ENCODE results near the gene DOK6.
"Not testable (repeated sequence)": the region's sequence is repeated elsewhere in the genome, so short reads cannot be mapped to it uniquely, and the experiment has no call there.

The DOK6 gene

GRCh38 chr18:69631281-69631680, 230.6 kb downstream of the DOK6 start:
- DNase-seq, result no peak

- no peak for DNase-seq
Measured at GRCh38 chr18:69635482-69635881, 234.8 kb downstream of the DOK6 start.

- peak; percentile 25 for DNase-seq
Measured at GRCh38 chr18:69636529-69637301, 236.0 kb downstream of the DOK6 start.

- no peak for DNase-seq
Measured at GRCh38 chr18:69638056-69638455, 237.4 kb downstream of the DOK6 start.

GRCh38 chr18:69647702-69648101, 247.0 kb downstream of the DOK6 start:
- DNase-seq, result no peak

- DNase-seq, result no peak
Measured at GRCh38 chr18:69648486-69648885, 247.8 kb downstream of the DOK6 start.

GRCh38 chr18:69649684-69650083, 249.0 kb downstream of the DOK6 start:
- DNase-seq, result no peak

- DNase-seq, result no peak
Measured at GRCh38 chr18:69651243-69651642, 250.6 kb downstream of the DOK6 start.

- DNase-seq, result no peak
Measured at GRCh38 chr18:69655816-69656215, 255.1 kb downstream of the DOK6 start.

GRCh38 chr18:69658103-69658502, 257.4 kb downstream of the DOK6 start:
- no peak for DNase-seq

GRCh38 chr18:69658685-69659084, 258.0 kb downstream of the DOK6 start:
- DNase-seq, result no peak

- no peak for DNase-seq
Measured at GRCh38 chr18:69659142-69659651, 258.5 kb downstream of the DOK6 start.

GRCh38 chr18:69662090-69662489, 261.4 kb downstream of the DOK6 start:
- DNase-seq, result not testable (repeated sequence)

GRCh38 chr18:69664399-69664798, 263.7 kb downstream of the DOK6 start:
- DNase-seq, result no peak

- DNase-seq, result no peak
Measured at GRCh38 chr18:69674292-69674877, 273.7 kb downstream of the DOK6 start.

GRCh38 chr18:69674966-69675365, 274.3 kb downstream of the DOK6 start:
- no peak for DNase-seq

GRCh38 chr18:69677595-69677994, 276.9 kb downstream of the DOK6 start:
- DNase-seq, result no peak

GRCh38 chr18:69680123-69680522, 279.4 kb downstream of the DOK6 start:
- DNase-seq, result no peak

GRCh38 chr18:69683176-69683575, 282.5 kb downstream of the DOK6 start:
- no peak for DNase-seq

- no peak for DNase-seq
Measured at GRCh38 chr18:69684789-69685188, 284.1 kb downstream of the DOK6 start.

GRCh38 chr18:69686861-69687260, 286.2 kb downstream of the DOK6 start:
- DNase-seq, result no peak

GRCh38 chr18:69689121-69689759, 288.6 kb downstream of the DOK6 start:
- no peak for DNase-seq

GRCh38 chr18:69691008-69691760, 290.5 kb downstream of the DOK6 start:
- no peak for DNase-seq
